ENCODE measurements around the gene HMG20B. TPM values are rescaled to one million over a fixed set of nuclear protein-coding genes. Genes with fewer than 3 reads are reported as not detected.

HMG20B gene
- total RNA-seq, 4 donors from 2014 or later, result 93.3 to 160 (median 105) TPM

GRCh38 chr19:3589949-3590348 lies 17.2 kb downstream of the HMG20B start:
- intact Hi-C loops (cut with DNase I), result no loop called here
- Histone ChIP-seq H3K27ac (no peak overlapping the region), H3K9me3 (no peaks in the 10 kb centered on the region), H3K4me3 (replicated peaks in 1 of 3) (no peak overlapping the region), H3K4me1 (peaks cover 4 to 21% of the 10 kb centered on the region in 2 donors), H3K36me3 (no peaks in the 10 kb centered on the region), H3K27me3 (peaks cover 7% of the 10 kb centered on the region)
- DNase-seq, result no peak
- TF ChIP-seq POLR2A (IDR thresholded peaks at IDR 0.05), result no peak
- WGBS, 2 donors, result 93 to 95% methylated on average over 19 to 20 of the region's 22 CpGs

GRCh38 chr19:3590991-3591659 lies 18.4 kb downstream of the HMG20B start:
- Histone ChIP-seq H3K27me3 (peaks cover 1% of the 10 kb centered on the region), H3K36me3 (no peaks in the 10 kb centered on the region), H3K9me3 (no peaks in the 10 kb centered on the region), H3K27ac (no peak overlapping the region), H3K4me3 (replicated peaks in 1 of 3) (no peak overlapping the region), H3K4me1 (peaks cover 4 to 11% of the 10 kb centered on the region in 2 donors)
- DNase-seq, result no peak
- TF ChIP-seq POLR2A (IDR thresholded peaks at IDR 0.05) (no peak), CTCF (IDR thresholded peaks at IDR 0.05) (no peak)
- intact Hi-C loops (cut with DNase I), result no loop called here
- 88 to 100% methylated on average over 4 to 8 of the region's 8 CpGs for WGBS, 2 donors

GRCh38 chr19:3591876-3592613 lies 19.3 kb downstream of the HMG20B start:
- H3K4me1 ChIP-seq, result peaks cover 0 to 2% of the 10 kb centered on the region in 2 donors
- H3K9me3 ChIP-seq, result no peaks in the 10 kb centered on the region
- TF ChIP-seq CTCF (IDR thresholded peaks at IDR 0.05) (no peak), POLR2A (IDR thresholded peaks at IDR 0.05) (no peak)
- no peaks in the 10 kb centered on the region for H3K27me3 ChIP-seq
- intact Hi-C loops (cut with DNase I), result no loop called here
- WGBS, 2 donors, result 79 to 87% methylated on average over 8 of the region's 9 CpGs
- H3K27ac ChIP-seq, result no peak overlapping the region
- DNase-seq, result no peak
- H3K36me3 ChIP-seq, result no peaks in the 10 kb centered on the region
- H3K4me3 ChIP-seq (replicated peaks in 1 of 3), result no peak overlapping the region

GRCh38 chr19:3593156-3593555 lies 20.4 kb downstream of the HMG20B start:
- no peak overlapping the region for H3K4me3 ChIP-seq (replicated peaks in 1 of 3)
- TF ChIP-seq CTCF (IDR thresholded peaks at IDR 0.05), result no peak
- TF ChIP-seq POLR2A (IDR thresholded peaks at IDR 0.05), result no peak
- 28 to 40% methylated on average over 5 to 11 of the region's 11 CpGs for WGBS, 2 donors
- H3K27ac ChIP-seq, result no peak overlapping the region
- H3K4me1 ChIP-seq, result no peaks in the 10 kb centered on the region
- DNase-seq, result no peak
- intact Hi-C loops (cut with DNase I), result no loop called here
- no peaks in the 10 kb centered on the region for H3K9me3 ChIP-seq
- H3K27me3 ChIP-seq, result no peaks in the 10 kb centered on the region
- H3K36me3 ChIP-seq, result no peaks in the 10 kb centered on the region

- 73 to 91% methylated on average over 10 to 34 of the region's 34 CpGs for WGBS, 2 donors
- Histone ChIP-seq H3K4me3 (replicated peaks in 1 of 3) (no peak overlapping the region), H3K9me3 (no peaks in the 10 kb centered on the region), H3K27ac (no peak overlapping the region), H3K36me3 (no peaks in the 10 kb centered on the region), H3K27me3 (no peaks in the 10 kb centered on the region), H3K4me1 (no peaks in the 10 kb centered on the region)
- TF ChIP-seq POLR2A (IDR thresholded peaks at IDR 0.05), result no peak
- TF ChIP-seq CTCF (IDR thresholded peaks at IDR 0.05), result no peak
- intact Hi-C loops (cut with DNase I), result no loop called here
- no peak for DNase-seq
These were observed 22.8 kb downstream of the HMG20B start for GRCh38 chr19:3595521-3596061.
